Heart left ventricle (tissue), 16 donors: ENCODE results near the gene RAB1B. TPM values are rescaled to one million over a fixed set of nuclear protein-coding genes. Genes with fewer than 3 reads are reported as not detected.
"Not testable (repeated sequence)": the region's sequence is repeated elsewhere in the genome, so short reads cannot be mapped to it uniquely, and the experiment has no call there.

Source experiments
- ATAC-seq, 4 donors: fragments of 200-7000 bp; cut with Tn5 transposase; one replicate each; pipeline ENCODE4 v1.9.1; 2020 to 2022; ENCODE audit warnings: moderate library complexity in 4 of 4, mild to moderate bottlenecking in 3 of 4, moderate number of reproducible peaks in 1 of 4
- DNase-seq, 5 donors: peaks; one replicate each; pipeline ENCODE4 v3.0.0-alpha.2; 2020
- H3K27ac ChIP-seq, 12 donors: fragments of 200-600 bp; sonication (generic) in 4 of 12; one replicate each; pipeline versions ENCODE4 v1.5.0 to v1.8.0; 2016 to 2022; ENCODE audit warnings: mild to moderate bottlenecking in 2 of 12
- H3K27me3 ChIP-seq, 9 donors: fragments of 200-600 bp; sonication (generic) in 2 of 9; one replicate each; pipeline versions ENCODE4 v1.5.1 to v1.8.0; 2016 to 2022; ENCODE audit warnings: mild to moderate bottlenecking in 3 of 9
- H3K36me3 ChIP-seq, 9 donors: fragments of 200-600 bp; sonication (generic) in 2 of 9; one replicate each; pipeline versions ENCODE4 v1.5.0 to v1.8.0; 2018 to 2022; ENCODE audit warnings: mild to moderate bottlenecking in 2 of 9
- H3K4me1 ChIP-seq, 12 donors: fragments of 200-600 bp; sonication (generic) in 4 of 12; one replicate each; pipeline versions ENCODE4 v1.5.0 to v1.8.0; 2016 to 2022; ENCODE audit warnings: mild to moderate bottlenecking in 3 of 12
- H3K4me3 ChIP-seq, 12 donors: fragments of 200-600 bp; sonication (generic) in 4 of 12; one replicate each; pipeline versions ENCODE4 v1.5.0 to v1.8.0; 2017 to 2022; ENCODE audit warnings: mild to moderate bottlenecking in 9 of 12, moderate library complexity in 4 of 12
- H3K9me3 ChIP-seq, 12 donors: fragments of 200-600 bp; sonication (generic) in 4 of 12; one replicate each; pipeline versions ENCODE4 v1.5.0 to v1.8.0; 2016 to 2022; ENCODE audit warnings: mild to moderate bottlenecking in 1 of 12
- CTCF ChIP-seq, 12 donors: fragments of 200-600 bp; sonication (generic) in 4 of 12; IDR thresholded peaks; one replicate each; pipeline versions ENCODE4 v1.5.0 to v1.8.0; 2018 to 2022; ENCODE audit warnings: antibody characterized with exemption in 12 of 12, mild to moderate bottlenecking in 5 of 12
- POLR2A ChIP-seq, 2 donors: fragments of 450-650 bp; IDR thresholded peaks; one replicate each; pipeline ENCODE4 v1.6.1; 2017; ENCODE audit warnings: antibody characterized with exemption in 2 of 2, mild to moderate bottlenecking in 2 of 2, moderate library complexity in 2 of 2
- WGBS, 4 donors: extraction: QIAGEN DNeasy Blood & Tissue Kit in 2 of 4; methylation state at CpG; one replicate each; pipeline versions ENCODE4 v1.1.5 to v1.1.7; 2013 to 2018; 5-methylcytosine and 5-hydroxymethylcytosine counted together
- intact Hi-C, 10 donors: fragments of 100-400 bp; cut with DNase I; formaldehyde crosslinking; loops; one replicate each; pipeline versions ENCODE4 v1.11.1 to v1.14.2; 2022
- polyA plus RNA-seq, 2 donors: library from polyadenylated mRNA; stranded (reverse); fragments of 200-250 nt; gene quantifications; one replicate each; pipeline ENCODE4 v1.2.3, GENCODE V29; 2013
- total RNA-seq, 9 donors: library from RNA; depleted of rRNA in 2 of 9; stranded (reverse); fragments of >200 nt in 2 of 9; fragmentation: NEBNext Ultra II Directional in 3 of 9; extraction: Animal tissue kit (Norgen Biotek cat#: 25700) in 3 of 9; gene quantifications; one replicate each; pipeline versions ENCODE4 v1.1.0 to v1.2.4, GENCODE V29; 2016 to 2023
- donor health status: ischemic (EF 13 %, LVEDD 7.1; RV severe dilation, severe dysfunction).
- donor health status: healthy with polysubstance abuse.
- donor health status: DM: no; HTN: yes; CAD: no.
- donor health status: DM: no; HTN: no; CAD: no.
- donor health status: ischemic (EF 25% LVEDD 6.9; RV normal size, moderate dysfunction).
- donor health status: ischemic (EF 25% LVEDD 5.7; RV mildly dilated, moderate dysfunction).
- donor health status: healthy.
- donor health status: DM: yes; HTN: yes; CAD: no.
- donor health status: ischemic (EF 35%, LVEDD 5.7; RV mildly dilated, moderate dysfunction).
- donor health status: nonischemic (EF 11% LVEDD 7.7; RV severe dilation, severe dysfunction).
- donor health status: DM: yes; HTN: yes; CAD: no.
- donor health status: PGD.
- donor health status: ischemic (EF 29% LVEDD 5.4; RV normal size, mild dysfunction).
- donor health status: nonischemic (EF 23%, LVEDD 6.1; RV moderate dilation, normal function).

Gene RAB1B
- total and polyA plus RNA-seq, 11 donors: 111 to 178 (median 135) TPM

- no peaks in the 10 kb centered on the region for H3K9me3 ChIP-seq
- TF ChIP-seq CTCF (IDR thresholded peaks at IDR 0.05) (no peak), POLR2A (IDR thresholded peaks at IDR 0.05) (no peak)
- ATAC-seq (peak in 3 of 4 donors; percentile 30 to 35 (median 32)), DNase-seq (peak; percentile 52 to 76 (median 72))
- intact Hi-C loops: no loop called here
- peaks cover 0 to 51% (median 35%) of the 10 kb centered on the region in 12 donors for H3K4me1 ChIP-seq
- no peaks in the 10 kb centered on the region for H3K36me3 ChIP-seq
- H3K4me3 ChIP-seq: peak overlapping the region in 9 of 12 donors; percentile 54 to 66 (median 63)
- peak overlapping the region; percentile 51 to 94 (median 84) for H3K27ac ChIP-seq
- H3K27me3 ChIP-seq: no peaks in the 10 kb centered on the region
- WGBS, 4 donors: 33 to 55% (median 39%) methylated on average over 11 to 16 of the region's 16 CpGs
These were observed 49.5 kb downstream of the RAB1B start for GRCh38 chr11:66317723-66318599.

- DNase-seq (peak in 1 of 5 donors; percentile 33), ATAC-seq (no peak)
- TF ChIP-seq POLR2A (IDR thresholded peaks at IDR 0.05) (no peak), CTCF (IDR thresholded peaks at IDR 0.05) (no peak)
- Histone ChIP-seq H3K9me3 (no peaks in the 10 kb centered on the region), H3K27ac (peak overlapping the region in 9 of 12 donors; percentile 47 to 94 (median 85)), H3K27me3 (no peaks in the 10 kb centered on the region), H3K4me3 (no peak overlapping the region), H3K36me3 (no peaks in the 10 kb centered on the region), H3K4me1 (peaks cover 0 to 44% (median 29%) of the 10 kb centered on the region in 12 donors)
- intact Hi-C loops: no loop called here
- WGBS, 4 donors: 80 to 87% (median 82%) methylated on average over 3 of the region's 3 CpGs
These were observed 50.1 kb downstream of the RAB1B start for GRCh38 chr11:66318600-66318970.

GRCh38 chr11:66320289-66320688, 51.9 kb downstream of the RAB1B start:
- H3K9me3 ChIP-seq, H3K36me3 ChIP-seq, H3K4me3 ChIP-seq, DNase-seq, intact Hi-C loops, H3K27me3 ChIP-seq, ATAC-seq, H3K27ac ChIP-seq: not testable (repeated sequence)
- peaks cover 0 to 36% (median 26%) of the 10 kb centered on the region in 12 donors for H3K4me1 ChIP-seq
- WGBS, 4 donors: 92 to 100% (median 96%) methylated on average over 1 to 2 of the region's 2 CpGs

- H3K36me3 ChIP-seq, intact Hi-C loops, H3K27ac ChIP-seq, H3K4me3 ChIP-seq, DNase-seq, ATAC-seq, H3K9me3 ChIP-seq, H3K27me3 ChIP-seq: not testable (repeated sequence)
- H3K4me1 ChIP-seq: peaks cover 0 to 38% (median 27%) of the 10 kb centered on the region in 12 donors
- WGBS, 4 donors: 85 to 94% (median 90%) methylated on average over 6 of the region's 6 CpGs
These were observed 52.3 kb downstream of the RAB1B start for GRCh38 chr11:66320748-66321147.

GRCh38 chr11:66321606-66322005, 53.2 kb downstream of the RAB1B start:
- 84 to 95% (median 88%) methylated on average over 4 of the region's 4 CpGs for WGBS, 4 donors
- peak overlapping the region in 1 of 12 donors; percentile 8 for H3K27ac ChIP-seq
- peaks cover 0 to 40% (median 31%) of the 10 kb centered on the region in 12 donors for H3K4me1 ChIP-seq
- no peaks in the 10 kb centered on the region for H3K36me3 ChIP-seq
- ATAC-seq (no peak), DNase-seq (peak in 1 of 5 donors; percentile 9)
- no peaks in the 10 kb centered on the region for H3K27me3 ChIP-seq
- H3K9me3 ChIP-seq: no peaks in the 10 kb centered on the region
- H3K4me3 ChIP-seq: no peak overlapping the region
- intact Hi-C loops: no loop called here
- no peak for TF ChIP-seq POLR2A (IDR thresholded peaks at IDR 0.05)
- no peak for TF ChIP-seq CTCF (IDR thresholded peaks at IDR 0.05)
